Measurements from ENCODE around the gene ERG. TPM values are rescaled to one million over a fixed set of nuclear protein-coding genes. Genes with fewer than 3 reads are reported as not detected.

ERG gene
- total and polyA plus RNA-seq, 9 of the 15 experiments (the other 6 are each of a cell fraction or from before 2014, with no cell fraction given): 0.06 TPM; not detected in 8

DNA sequence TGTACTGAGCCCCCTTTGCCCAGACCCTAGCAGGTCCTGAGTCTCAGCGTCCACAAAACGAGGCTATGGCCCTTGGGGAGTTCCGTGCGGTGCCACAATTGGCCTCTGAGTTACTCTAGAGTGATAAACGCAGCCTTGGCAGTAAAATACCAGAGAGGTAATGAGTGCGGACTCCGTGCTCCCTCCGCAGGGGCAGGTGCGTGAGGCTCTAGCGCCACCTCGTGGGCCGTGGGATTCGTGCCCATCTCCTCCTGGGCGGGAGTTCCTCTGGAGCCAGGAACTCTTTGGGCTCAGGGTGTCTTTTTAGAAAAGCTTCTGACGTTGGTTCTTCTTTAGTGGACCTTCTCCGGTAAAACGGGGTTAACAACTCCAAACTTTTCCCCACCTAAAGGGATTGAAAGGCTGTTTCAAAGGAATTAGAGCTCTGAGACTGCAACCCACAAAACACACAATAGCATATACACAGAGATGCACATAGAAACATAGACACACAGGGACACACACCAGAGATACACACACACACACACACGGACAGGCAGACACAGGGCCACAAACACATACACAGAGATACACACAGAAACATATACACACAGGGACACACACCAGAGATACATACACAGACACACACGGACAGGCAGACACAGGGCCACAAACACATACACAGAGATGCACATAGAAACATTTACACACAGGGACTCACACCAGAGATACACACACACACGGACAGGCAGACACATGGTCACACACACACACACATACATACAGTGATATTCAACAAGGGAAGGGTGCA is 142.1 kb downstream of the ERG start (continued):
- no peak for TF ChIP-seq ZBTB49 (CRISPR knock-in tag; IDR thresholded peaks at IDR 0.05; ENCODE audit: borderline replicate concordance)
- TF ChIP-seq RCOR1 (IDR thresholded peaks at IDR 0.05; ENCODE audit: borderline replicate concordance in 1 of 2, low read depth in 2 of 2, low read length in 2 of 2): 0 out of 4 replicates have a peak, but pooled peaks of 1 of the 2 experiments have one; percentile 47
- peak; percentile 96 for TF ChIP-seq DEAF1 (CRISPR knock-in tag; IDR thresholded peaks at IDR 0.05)
- TF ChIP-seq SMC3 (conservative IDR thresholded peaks at IDR 0.05; ENCODE audit: insufficient read depth, low read depth, low read length): peak; percentile 99
